ENCODE results near the gene UBE2F.

DNA sequence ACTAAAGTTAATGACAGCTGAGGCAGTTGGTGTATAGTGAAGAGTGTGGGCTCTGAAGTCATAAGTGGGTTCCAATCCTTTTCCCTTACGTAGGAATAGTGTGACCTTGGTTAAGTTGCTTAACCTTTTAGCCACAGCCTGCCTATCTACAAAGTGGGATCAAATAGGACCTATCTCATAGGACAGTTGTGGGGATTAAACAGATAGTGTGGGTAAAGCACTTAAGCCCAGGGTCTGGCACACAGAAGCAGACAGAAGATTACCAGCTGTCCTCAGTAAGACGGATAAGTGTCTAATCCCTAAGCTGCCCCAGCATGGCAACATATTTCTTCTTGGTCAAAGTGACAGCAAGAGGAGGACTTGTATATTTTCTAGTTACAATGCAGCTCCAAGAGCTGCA is 28.2 kb downstream of the UBE2F start:
- TF ChIP-seq, protein P1, sequence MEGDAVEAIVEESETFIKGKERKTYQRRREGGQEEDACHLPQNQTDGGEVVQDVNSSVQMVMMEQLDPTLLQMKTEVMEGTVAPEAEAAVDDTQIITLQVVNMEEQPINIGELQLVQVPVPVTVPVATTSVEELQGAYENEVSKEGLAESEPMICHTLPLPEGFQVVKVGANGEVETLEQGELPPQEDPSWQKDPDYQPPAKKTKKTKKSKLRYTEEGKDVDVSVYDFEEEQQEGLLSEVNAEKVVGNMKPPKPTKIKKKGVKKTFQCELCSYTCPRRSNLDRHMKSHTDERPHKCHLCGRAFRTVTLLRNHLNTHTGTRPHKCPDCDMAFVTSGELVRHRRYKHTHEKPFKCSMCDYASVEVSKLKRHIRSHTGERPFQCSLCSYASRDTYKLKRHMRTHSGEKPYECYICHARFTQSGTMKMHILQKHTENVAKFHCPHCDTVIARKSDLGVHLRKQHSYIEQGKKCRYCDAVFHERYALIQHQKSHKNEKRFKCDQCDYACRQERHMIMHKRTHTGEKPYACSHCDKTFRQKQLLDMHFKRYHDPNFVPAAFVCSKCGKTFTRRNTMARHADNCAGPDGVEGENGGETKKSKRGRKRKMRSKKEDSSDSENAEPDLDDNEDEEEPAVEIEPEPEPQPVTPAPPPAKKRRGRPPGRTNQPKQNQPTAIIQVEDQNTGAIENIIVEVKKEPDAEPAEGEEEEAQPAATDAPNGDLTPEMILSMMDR (IDR thresholded peaks at IDR 0.05; ENCODE audit: poor library complexity), result no peak
- no peak for TF ChIP-seq EZH2 (IDR thresholded peaks at IDR 0.05; ENCODE audit: borderline replicate concordance)
